ENCODE results near the gene ALKBH5. TPM values are rescaled to one million over a fixed set of nuclear protein-coding genes. Genes with fewer than 3 reads are reported as not detected.

ALKBH5 gene
- 10 to 100 TPM; 56.0 to 87.2 (median 76.4) TPM for total RNA-seq

- WGBS, 2 donors, result 0% methylated on average over 28 to 79 of the region's 98 CpGs
- peak; percentile 98 to 99 for DNase-seq (ENCODE audit: low spot score in 2 of 2)
- H3K4me3 ChIP-seq (ENCODE audit: low read depth, poor library complexity, severe bottlenecking), result peak within 1 kb of the TSS; percentile 84
- intact Hi-C loops (cut with DNase I; ENCODE audit: low total_unique reads), result no loop called here
- no peak for TF ChIP-seq CTCF (IDR thresholded peaks at IDR 0.05)
- peak in 1 of 2 donors; percentile 85 for TF ChIP-seq POLR2A (IDR thresholded peaks at IDR 0.05)
Observed at GRCh38 chr17:18183334-18184142, at the start of gene ALKBH5. Gene ALKBH5 (plus strand): TSS chr17:18183828. CDS start chr17:18184244, 416 bp downstream.

DNA sequence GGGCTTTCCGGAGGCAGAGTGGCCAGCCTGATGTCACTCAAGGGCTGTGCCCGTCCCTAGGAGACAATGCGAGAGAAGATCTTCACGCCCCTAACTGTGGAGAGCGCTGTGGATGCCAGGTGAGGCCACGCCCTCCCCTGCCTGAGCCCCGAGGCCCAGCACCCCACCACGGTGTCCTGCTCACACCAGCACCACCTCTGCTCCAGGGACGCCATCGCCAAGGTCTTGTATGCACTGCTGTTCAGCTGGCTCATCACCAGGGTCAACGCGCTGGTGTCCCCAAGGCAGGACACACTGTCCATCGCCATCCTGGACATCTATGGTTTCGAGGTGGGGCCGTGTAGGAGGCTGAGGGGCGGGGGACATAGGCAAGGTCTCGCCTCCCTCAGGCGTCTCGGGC, 47.3 kb upstream of the ALKBH5 start:
- 72 to 79% methylated on average over 19 of the region's 19 CpGs for WGBS, 2 donors
- DNase-seq (ENCODE audit: low spot score in 2 of 2), result no peak
- H3K4me3 ChIP-seq (ENCODE audit: low read depth, poor library complexity, severe bottlenecking), result no peak overlapping the region
- TF ChIP-seq CTCF (IDR thresholded peaks at IDR 0.05), result no peak
- no peak for TF ChIP-seq POLR2A (IDR thresholded peaks at IDR 0.05)
- intact Hi-C loops (cut with DNase I; ENCODE audit: low total_unique reads), result no loop called here

GRCh38 chr17:18138065-18138749, 45.4 kb upstream of the ALKBH5 start:
- intact Hi-C loops (cut with DNase I; ENCODE audit: low total_unique reads), result no loop called here
- 91 to 92% methylated on average over 8 of the region's 8 CpGs for WGBS, 2 donors

DNA sequence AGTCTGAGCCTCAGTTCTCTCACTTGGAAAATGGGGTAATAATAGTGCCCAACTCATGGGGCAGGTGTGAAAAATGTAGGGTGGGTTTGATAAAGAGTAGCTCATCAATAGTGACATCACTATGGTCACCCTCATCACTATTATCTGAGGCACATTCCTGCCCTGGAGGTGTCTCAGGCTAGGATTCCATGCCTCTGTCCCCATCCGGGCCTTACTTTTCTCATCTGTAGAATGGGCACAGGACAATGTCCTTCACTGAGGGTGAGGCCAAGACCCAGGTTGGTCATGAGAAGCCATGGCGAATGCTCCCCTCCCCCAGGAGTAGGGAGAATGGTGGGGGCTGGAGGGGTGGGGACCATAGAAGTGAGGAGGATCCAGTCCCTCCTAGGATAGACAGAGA, 44.5 kb upstream of the ALKBH5 start:
- intact Hi-C loops (cut with DNase I; ENCODE audit: low total_unique reads), result no loop called here
- TF ChIP-seq CTCF (IDR thresholded peaks at IDR 0.05) (no peak), POLR2A (IDR thresholded peaks at IDR 0.05) (no peak)
- 90 to 97% methylated on average over 2 of the region's 2 CpGs for WGBS, 2 donors
- H3K4me3 ChIP-seq (ENCODE audit: low read depth, poor library complexity, severe bottlenecking), result no peak overlapping the region
- no peak for DNase-seq (ENCODE audit: low spot score in 2 of 2)

More at GRCh38 chr17:18138065-18138749, 45.4 kb upstream of the ALKBH5 start:
- no peak for TF ChIP-seq CTCF (IDR thresholded peaks at IDR 0.05)
- H3K4me3 ChIP-seq (ENCODE audit: low read depth, poor library complexity, severe bottlenecking), result no peak overlapping the region
- no peak for DNase-seq (ENCODE audit: low spot score in 2 of 2)

- WGBS, 2 donors, result 61 to 85% methylated on average over 14 of the region's 14 CpGs
- intact Hi-C loops (cut with DNase I; ENCODE audit: low total_unique reads), result no loop called here
- no peak for DNase-seq (ENCODE audit: low spot score in 2 of 2)
Observed at GRCh38 chr17:18139498-18139897, 44.1 kb upstream of the ALKBH5 start.

More at GRCh38 chr17:18139498-18139897, 44.1 kb upstream of the ALKBH5 start:
- no peak overlapping the region for H3K4me3 ChIP-seq (ENCODE audit: low read depth, poor library complexity, severe bottlenecking)
- no peak for TF ChIP-seq CTCF (IDR thresholded peaks at IDR 0.05)
- no peak for TF ChIP-seq POLR2A (IDR thresholded peaks at IDR 0.05)
